Stimulated activated naive CD4-positive, alpha-beta T cell (primary cell): ENCODE data around the gene IL31.
"Not testable (repeated sequence)": the region's sequence is repeated elsewhere in the genome, so short reads cannot be mapped to it uniquely, and the experiment has no call there.

Experiments used
- DNase-seq, 6 experiments: peaks; one replicate each; lab custom pipeline; 2025; lab: John Stamatoyannopoulos, UW

Gene IL31

GRCh38 chr12:122192441-122192840 is 18.4 kb upstream of the IL31 start:
- no peak for DNase-seq

GRCh38 chr12:122190842-122191668 is 17.0 kb upstream of the IL31 start:
- peak; percentile 33 to 64 (median 44) for DNase-seq

GRCh38 chr12:122189626-122190475 is 15.8 kb upstream of the IL31 start:
- DNase-seq: no peak

DNA sequence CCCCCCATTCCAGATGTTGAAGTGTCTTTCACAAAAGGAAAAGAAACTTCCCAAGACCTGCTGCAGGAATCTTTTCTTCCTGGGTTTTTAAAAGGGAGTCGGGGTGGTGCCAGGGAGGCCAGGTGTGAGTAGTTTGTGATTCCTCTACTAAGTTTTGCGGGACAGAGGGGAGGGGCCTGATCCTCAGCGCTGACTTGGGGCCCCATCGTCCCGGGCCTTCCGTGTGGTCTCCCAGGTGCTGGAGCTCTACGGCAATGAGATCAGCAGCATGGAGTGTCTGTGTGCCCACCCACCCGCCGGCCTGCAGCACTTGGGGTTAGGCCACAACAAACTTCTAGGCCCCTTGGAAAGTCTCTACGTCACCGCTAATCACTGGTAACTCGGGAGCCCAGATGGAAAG is 13.4 kb upstream of the IL31 start:
- no peak for DNase-seq

GRCh38 chr12:122185494-122186082 is 11.6 kb upstream of the IL31 start:
- DNase-seq: no peak

- no peak for DNase-seq
Measured at GRCh38 chr12:122185079-122185478, 11.1 kb upstream of the IL31 start.

DNA sequence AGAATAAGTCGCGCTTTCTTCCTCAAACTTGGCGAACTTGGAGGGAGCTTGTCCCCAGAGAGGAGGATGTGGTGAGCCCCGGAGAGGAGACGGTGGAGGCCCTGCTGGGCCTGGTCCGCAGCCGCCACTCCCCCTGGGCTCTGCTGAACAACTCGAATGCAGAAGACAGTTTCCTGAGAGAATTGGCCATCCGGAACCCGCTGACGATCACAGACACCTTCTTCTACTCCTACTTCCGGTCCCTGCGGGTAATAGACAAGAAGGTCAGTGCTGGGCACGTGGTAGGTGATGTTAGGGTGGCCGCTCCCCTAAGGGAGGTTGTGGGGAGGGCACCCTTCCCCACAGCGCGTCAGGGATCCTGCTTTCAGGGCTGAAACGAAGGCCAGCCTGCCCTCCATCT is 10.5 kb upstream of the IL31 start:
- no peak for DNase-seq

DNA sequence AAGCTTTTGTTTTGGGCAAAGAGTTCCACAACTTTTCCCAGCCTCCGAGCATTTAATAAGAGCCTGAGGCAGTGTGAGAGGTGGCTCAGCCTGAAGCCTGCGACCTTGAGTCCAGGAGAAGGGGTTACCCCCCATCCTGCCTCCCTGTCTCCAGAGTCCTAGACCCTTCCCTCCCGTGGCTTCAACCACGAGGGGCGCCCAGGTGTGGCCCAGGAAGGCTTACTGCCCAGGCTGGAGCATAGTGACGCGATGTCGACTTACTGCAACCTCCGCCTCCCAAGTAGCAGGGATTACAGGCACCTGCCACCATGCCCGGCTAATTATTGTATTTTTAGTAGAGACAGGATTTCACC is 9.5 kb upstream of the IL31 start:
- no peak for DNase-seq

DNA sequence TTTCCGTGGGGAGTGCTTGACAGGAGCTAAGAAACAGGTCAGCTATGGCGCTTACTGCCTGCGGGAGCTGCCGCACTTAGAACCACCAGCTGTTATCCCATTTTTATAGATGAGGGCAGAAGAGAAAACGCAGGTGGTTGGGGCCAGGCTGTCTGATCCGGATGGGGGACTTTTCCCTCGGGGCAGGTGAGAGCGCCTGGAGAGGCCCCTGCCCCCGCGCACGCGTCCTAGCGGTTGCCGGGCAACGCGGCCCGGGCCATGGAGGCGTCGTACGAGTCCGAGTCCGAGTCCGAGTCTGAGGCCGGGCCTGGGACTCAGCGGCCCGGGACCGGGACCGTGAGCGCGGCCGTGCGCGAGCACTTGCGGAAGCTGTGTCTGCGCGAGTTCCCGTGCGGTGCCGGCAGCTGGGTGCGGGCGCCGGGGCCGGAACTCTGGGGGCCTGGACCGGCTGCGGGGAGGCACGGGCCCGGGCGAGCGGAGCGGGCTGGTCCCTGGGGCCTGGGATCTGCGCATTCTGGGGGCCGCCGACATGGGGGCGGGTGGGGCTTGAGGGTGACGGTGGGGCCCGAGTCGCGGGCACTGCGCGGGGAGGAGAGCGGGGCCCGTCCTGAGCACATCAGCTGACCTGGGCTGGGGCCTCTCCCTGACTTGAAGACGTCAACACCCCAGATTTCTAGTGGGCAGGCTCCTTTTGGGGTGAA is 9.0 kb upstream of the IL31 start, which contains the start of gene LRRC43:
Gene LRRC43, plus strand, starts transcription at position 237 of the 701 bp plus-strand sequence. Its CDS starts 22 bp downstream, at position 259.
- peak in 3 of 6 experiments; percentile 4 to 42 (median 20) for DNase-seq

DNA sequence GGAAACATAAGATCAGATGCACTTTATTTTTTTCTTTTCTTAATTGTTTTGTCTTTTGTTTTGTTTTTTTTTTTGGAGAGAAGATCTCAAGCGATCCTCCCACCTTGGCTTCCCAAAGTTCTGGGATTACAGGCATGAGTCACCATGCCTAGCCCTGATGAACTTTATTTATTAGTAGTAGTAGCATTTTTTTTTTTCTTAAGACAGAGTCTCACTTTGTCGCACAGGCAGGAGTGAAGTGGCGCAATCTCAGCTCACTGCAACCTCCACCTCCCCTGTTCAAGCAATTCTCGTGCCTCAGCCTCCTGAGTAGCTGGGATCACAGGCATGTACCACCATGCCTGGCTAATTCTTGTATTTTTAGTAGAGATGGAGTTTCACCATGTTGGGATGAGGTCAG is 2.5 kb upstream of the IL31 start:
- DNase-seq: not testable (repeated sequence)

DNA sequence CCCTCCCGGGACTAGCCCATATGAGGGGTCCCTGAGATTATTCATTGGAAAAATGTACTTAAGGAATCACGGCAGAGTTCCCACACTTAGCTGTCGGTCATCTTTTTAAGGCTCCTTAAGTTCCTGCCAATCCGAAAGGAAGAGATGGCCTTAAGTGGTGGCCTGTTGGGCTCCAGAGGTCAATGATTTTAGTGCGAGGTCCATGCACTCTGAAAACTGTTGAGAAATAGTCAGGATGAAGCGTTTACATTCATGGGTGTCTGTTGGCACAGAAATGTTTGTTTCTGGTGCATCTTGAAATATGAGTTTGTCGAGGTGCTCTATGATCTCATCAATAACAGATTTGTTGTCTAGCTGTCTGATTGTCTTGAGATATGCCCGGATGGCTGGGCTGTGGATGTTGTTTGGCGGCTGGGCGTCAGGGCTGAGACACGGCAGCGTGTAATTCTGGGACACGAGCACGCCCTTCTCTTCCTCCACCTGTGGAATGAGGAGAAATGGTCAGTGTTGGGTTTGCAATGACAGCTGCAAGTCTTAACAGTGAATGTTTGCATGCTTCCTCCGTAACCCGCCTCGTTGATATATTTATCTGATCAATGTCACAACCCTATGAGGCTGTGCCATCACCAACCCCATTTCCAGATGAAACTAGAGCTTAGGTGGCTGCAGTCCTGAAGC is 1.6 kb downstream of the IL31 start:
- no peak for DNase-seq

- no peak for DNase-seq
Measured at GRCh38 chr12:122171399-122171798, 2.6 kb downstream of the IL31 start.

- DNase-seq: no peak
Measured at GRCh38 chr12:122168492-122168891, 5.5 kb downstream of the IL31 start.

DNA sequence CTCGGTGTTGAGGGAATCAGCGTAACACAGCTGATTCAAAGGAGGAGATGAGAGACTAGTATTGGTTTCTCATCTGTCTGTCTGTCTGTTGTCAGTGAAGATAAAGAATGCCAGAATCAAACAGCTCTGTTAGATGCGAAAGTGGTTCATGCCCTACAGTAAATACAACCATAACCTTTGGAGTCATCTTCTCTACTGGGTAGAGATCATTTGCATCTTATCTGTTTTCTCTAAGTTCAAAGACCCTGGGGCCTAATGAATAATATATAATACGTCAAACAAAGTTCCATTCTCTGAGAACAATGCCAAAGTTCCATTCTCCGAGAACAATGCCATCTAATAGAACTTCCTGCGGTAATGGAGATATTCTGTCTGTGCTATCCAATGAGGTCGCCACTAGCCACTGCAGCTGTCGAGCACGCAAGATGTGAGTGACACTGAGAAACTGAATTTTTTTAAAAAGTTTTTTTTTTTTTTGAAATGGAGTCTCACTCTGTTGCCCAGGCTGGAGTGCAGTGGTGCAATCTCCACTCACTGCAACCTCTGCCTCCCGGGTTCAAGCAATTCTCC is 6.6 kb downstream of the IL31 start:
- no peak for DNase-seq

- DNase-seq: no peak
Measured at GRCh38 chr12:122166422-122167349, 7.3 kb downstream of the IL31 start.

DNA sequence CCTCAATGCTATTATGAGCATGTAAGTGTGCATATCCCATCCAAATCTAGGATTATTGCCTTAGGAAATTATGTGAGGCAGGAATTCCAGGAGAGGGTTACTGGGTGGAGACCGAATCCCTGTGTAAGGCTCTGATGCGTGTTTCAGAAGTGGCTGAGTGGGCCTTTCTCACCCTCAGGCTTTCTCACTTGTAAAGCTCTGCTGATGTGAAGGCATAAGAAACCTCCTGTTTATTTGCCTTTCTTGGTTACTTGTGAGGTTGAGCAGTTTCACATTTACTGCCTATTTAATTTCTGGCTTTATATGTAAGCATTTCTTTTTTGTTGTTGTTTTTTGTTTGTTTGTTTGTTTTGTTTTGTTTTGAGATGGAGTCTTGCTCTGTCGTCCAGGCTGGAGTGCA is 11.0 kb downstream of the IL31 start:
- DNase-seq: no peak

- DNase-seq: no peak
Measured at GRCh38 chr12:122161682-122162081, 12.3 kb downstream of the IL31 start.

DNA sequence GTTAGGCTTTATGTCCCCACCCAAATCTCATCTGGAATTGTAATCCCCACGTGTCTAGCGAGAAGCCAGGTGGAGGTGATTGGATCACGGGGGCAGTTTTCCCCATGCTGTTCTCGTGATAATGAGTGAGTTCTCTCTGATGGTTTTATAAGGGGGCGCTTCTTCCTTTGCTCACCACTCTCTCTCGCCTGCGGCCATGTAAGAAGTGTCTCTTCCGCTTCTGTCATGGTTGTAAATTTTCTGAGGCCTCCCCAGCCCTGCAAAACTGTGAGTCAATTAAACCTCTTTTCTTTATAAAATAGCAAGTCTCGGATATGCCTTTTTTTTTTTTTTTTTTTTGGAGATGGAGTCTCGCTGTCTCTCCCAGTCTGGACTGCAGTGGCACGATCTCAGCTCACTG is 13.3 kb downstream of the IL31 start:
- DNase-seq: no peak

DNA sequence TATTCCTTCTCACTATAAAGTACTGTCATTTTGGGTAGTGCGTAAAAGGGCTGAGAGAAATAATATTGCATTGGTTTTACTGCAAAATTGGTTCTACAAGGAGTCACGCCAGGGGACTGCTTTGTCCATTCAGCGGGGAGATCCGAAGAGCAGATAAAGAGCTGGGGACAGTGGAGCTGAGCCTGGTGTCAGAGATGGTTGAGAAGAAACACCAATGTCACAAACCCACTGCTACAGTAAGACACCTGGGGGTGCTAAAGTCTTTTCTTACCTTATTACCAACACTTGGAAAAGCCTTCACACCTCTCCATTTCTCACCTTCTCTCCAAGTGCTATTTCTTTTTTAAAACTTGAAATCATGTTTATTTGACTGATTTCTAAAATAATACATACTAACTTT is 14.1 kb downstream of the IL31 start:
- no peak for DNase-seq

DNA sequence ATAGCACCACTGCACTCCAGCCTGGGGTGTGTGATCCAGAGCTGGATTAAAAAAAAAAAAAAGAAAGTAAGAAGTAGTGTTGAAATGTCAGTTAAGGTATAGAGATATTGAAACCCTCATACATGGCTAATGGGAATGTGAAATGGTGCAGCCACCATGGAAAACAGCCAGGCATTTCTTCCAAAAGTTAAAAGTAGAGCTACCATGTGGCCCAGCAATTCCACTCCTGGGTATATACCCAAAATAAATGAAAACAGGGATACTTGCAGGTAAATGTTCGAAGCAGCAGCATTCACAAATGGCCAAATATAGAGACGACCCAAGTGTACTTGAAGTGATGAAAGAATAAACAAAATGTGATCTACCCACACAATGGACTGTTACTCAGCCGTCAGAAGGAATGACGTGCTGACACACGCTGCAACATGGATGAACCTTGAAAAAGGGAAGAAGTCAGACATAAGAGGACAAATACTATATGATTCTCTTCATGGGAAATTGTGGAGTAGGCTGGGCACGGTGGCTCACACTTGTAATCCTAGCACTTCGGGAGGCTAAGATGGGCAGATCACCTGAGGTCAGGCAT is 15.2 kb downstream of the IL31 start:
- DNase-seq: no peak
